Measurements from ENCODE around the gene PSG7.
"Not testable (repeated sequence)": the region's sequence is repeated elsewhere in the genome, so short reads cannot be mapped to it uniquely, and the experiment has no call there.

- TF ChIP-seq SRF (IDR thresholded peaks at IDR 0.05; ENCODE audit: low read depth in 2 of 2, low read length in 2 of 2); MAX (IDR thresholded peaks at IDR 0.05; ENCODE audit: low read depth, low read length); NFYA (IDR thresholded peaks at IDR 0.05; ENCODE audit: borderline replicate concordance, low read depth, low read length); RAD21 (IDR thresholded peaks at IDR 0.05; ENCODE audit: insufficient read depth, low read depth, low read length); CREM (IDR thresholded peaks at IDR 0.05; ENCODE audit: low read depth); CTCF (IDR thresholded peaks at IDR 0.05 in 2 of 3, conservative IDR thresholded peaks at IDR 0.05 in 1 of 3; ENCODE audit: control insufficient read depth in 2 of 3, extremely low read depth in 1 of 3, insufficient read depth in 1 of 3, low read depth in 3 of 3, low read length in 3 of 3); SKIL (IDR thresholded peaks at IDR 0.05; ENCODE audit: low read depth, poor library complexity, severe bottlenecking); NRF1 (conservative IDR thresholded peaks at IDR 0.05; ENCODE audit: low read depth, low read length); POLR2AphosphoS5 (IDR thresholded peaks at IDR 0.05; ENCODE audit: low read length); NR2C2 (IDR thresholded peaks at IDR 0.05; ENCODE audit: borderline replicate concordance, control insufficient read depth, insufficient read length, low read depth); USF1 (IDR thresholded peaks at IDR 0.05; ENCODE audit: borderline replicate concordance, extremely low read length, insufficient read depth, low read depth, low read length); RAD51 (IDR thresholded peaks at IDR 0.05); ZNF592 (IDR thresholded peaks at IDR 0.05): not testable (repeated sequence)
Measured at GRCh38 chr19:42937107-42937506, at the start of gene PSG7.

Measured in GM12878 (cell line).